Caki2 (cell line): ENCODE results near the gene L3MBTL1. TPM values are rescaled to one million over a fixed set of nuclear protein-coding genes. Genes with fewer than 3 reads are reported as not detected.

Source experiments
- total RNA-seq: library from RNA; depleted of rRNA; stranded (reverse); fragments of >200 nt; shearing (Covaris generic); gene quantifications from 2 replicates; pipeline ENCODE4 v1.2.3, GENCODE V29; 2014; ENCODE audit warnings: low replicate concordance; rRNA removed

Gene L3MBTL1
- total RNA-seq, 1 experiment from 2014 or later, result 9.5 TPM

Other genes starting within 250 kb of the L3MBTL1 start
- 10.8 and 13.1 TPM in 2 replicates for gene SRSF6, start 49.8 kb upstream of the L3MBTL1 start, total RNA-seq
- gene SGK2, start 51.3 kb downstream of the L3MBTL1 start, total RNA-seq, result 40.6 and 45.5 TPM in 2 replicates
- gene IFT52, start 83.2 kb downstream of the L3MBTL1 start, total RNA-seq, result 28.3 and 33.9 TPM in 2 replicates
- gene MYBL2, start 159.4 kb downstream of the L3MBTL1 start, total RNA-seq, result 13.6 and 28.6 TPM in 2 replicates
- gene GTSF1L, start 219.3 kb downstream of the L3MBTL1 start, total RNA-seq, result not detected in 2 replicates